ENCODE results near the gene CORO7.
"Not testable (repeated sequence)": the region's sequence is repeated elsewhere in the genome, so short reads cannot be mapped to it uniquely, and the experiment has no call there.

The CORO7 gene

DNA sequence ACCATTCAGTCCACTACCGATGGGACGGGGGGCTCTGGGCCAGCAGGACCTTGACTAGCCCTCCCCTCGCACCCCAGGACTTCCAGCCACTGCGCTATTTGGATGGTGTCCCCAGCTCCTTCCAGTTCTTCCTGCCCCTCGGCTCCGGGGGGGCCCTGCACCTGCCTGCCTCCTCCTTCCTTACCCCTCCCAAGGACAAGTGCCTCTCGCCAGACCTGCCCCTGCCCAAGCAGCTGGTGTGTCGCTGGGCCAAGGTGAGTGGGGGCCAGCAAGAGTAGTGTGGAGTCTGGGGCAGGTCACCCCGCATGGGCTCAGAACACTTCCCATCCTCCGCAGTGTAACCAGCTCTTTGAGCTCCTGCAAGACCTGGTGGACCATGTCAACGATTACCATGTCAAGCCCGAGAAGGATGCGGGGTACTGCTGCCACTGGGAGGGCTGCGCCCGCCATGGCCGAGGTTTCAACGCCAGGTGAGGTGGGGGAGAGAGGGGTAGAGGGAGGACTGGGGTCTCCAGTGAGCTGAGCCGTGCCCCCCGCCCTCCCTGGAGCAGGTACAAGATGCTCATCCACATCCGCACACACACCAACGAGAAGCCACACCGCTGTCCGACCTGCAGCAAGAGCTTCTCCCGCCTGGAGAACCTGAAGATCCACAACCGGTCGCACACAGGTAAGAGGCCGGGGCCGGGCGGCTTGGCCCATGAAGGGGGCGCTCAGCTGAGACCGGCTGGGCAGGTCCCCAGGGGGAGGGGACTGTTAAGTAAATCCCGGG, 81.5 kb downstream of the CORO7 start:
- no peak for DNase-seq

DNA sequence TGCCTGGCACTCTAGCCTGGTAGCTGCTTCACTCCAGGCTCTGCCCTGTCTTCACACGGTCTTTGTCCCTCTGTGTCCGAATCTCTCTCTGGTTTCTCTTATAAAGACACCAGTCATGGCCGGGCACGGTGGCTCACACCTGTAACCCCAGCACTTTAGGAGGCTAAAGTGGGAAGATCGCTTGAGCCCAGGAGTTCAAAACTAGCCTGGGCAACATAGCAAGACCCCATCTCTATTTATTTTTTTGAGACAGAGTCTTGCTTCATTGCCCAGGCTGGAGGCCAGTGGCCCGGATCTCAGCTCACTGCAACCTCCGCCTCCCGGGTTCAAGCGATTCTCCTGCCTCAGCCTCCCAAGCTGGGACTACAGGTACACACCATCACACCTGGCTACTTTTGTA, 82.7 kb downstream of the CORO7 start:
- not testable (repeated sequence) for DNase-seq

DNA sequence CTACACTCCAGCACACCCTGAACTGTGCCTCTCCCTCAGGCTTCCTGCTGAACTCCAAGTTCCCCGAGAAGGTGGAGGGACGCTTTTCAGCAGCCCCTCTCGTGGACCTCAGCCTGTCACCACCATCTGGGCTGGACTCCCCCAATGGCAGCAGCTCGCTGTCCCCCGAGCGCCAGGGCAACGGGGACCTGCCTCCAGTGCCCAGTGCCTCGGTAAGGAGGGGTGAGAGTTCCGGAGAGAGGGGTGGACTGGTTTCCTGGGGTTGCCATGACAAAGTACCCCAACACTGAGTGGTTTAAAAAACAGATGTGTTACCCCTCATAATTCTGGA, 83.1 kb downstream of the CORO7 start:
- no peak for DNase-seq

DNA sequence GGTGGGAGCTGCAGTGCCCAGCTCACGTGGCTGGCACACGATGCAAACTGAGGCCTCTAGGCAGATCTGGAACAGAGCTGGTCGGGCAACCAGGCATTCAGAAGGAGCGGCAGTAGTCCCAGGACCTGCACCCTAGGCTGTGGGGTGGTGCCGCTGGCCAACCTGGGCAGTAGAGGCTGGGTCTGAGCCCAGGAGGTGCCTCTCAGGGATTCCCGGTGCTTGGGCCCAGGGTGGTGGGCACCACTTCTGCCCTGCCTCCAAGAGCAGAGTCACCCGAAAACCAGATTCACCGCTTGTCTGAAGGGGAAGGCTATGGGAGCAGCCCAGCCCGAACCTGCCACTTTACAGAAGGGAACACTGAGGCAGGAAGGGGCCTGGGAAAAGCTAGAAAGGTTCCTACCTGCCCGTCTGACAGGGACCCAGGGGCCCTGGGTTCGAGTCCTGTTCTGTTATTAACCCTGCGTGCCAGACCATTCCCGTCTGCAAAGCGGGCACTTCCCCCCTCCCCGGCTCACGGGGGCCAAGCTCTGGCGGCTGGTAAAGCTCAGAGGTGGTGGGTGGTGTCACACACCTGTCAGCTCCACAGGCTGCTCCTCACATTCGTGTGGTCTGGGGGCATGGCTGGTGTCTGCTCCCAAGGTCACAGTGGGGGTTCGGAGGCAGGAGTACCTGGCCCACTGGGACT, 83.6 kb downstream of the CORO7 start:
- no peak for DNase-seq

DNA sequence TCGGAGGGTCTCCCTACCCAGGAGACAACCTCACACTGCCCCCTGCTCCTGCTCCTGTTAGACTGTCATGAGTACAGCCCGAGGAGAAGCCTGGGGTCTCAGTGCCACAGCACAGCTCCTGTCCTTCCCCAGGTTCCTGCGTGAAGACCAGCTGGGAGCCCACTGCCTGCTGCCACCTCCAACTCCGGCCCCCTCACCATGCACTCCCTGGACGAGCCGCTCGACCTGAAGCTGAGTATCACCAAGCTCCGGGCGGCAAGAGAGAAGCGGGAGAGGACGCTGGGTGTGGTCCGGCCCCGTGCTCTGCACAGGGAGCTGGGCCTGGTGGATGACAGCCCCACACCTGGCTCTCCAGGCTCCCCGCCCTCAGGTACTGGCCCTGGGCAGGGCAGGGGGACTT, 84.3 kb downstream of the CORO7 start:
- DNase-seq: no peak

DNA sequence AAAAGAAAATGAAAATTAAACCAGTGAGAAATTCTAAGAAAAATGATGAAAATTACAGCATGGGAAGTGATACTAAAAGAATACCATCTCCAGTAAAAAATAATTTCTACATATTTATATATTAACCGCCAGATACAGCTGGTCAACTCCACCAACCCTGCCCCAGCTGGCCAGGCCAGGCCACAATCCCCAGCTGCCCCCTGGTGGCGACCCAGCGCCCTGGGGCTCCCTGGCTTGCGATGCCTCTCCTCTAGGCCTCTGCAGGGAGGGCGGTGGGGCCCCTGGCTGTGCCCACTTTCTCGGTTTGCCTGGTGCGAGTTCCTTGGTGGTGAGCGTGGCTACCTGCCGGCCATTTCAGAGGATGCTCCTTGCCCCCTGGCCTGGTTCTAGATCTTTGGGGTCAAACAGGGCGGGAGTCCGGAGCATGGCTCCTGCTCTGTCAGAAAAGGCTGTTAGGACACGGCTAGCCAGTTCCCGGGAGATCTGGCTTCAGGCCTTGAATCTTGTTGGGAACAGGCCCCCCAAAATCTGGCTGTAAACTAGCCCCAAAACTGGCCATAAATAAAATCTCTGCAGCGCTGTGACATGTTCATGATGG, 86.0 kb downstream of the CORO7 start:
- peak; percentile 72 for DNase-seq

DNA sequence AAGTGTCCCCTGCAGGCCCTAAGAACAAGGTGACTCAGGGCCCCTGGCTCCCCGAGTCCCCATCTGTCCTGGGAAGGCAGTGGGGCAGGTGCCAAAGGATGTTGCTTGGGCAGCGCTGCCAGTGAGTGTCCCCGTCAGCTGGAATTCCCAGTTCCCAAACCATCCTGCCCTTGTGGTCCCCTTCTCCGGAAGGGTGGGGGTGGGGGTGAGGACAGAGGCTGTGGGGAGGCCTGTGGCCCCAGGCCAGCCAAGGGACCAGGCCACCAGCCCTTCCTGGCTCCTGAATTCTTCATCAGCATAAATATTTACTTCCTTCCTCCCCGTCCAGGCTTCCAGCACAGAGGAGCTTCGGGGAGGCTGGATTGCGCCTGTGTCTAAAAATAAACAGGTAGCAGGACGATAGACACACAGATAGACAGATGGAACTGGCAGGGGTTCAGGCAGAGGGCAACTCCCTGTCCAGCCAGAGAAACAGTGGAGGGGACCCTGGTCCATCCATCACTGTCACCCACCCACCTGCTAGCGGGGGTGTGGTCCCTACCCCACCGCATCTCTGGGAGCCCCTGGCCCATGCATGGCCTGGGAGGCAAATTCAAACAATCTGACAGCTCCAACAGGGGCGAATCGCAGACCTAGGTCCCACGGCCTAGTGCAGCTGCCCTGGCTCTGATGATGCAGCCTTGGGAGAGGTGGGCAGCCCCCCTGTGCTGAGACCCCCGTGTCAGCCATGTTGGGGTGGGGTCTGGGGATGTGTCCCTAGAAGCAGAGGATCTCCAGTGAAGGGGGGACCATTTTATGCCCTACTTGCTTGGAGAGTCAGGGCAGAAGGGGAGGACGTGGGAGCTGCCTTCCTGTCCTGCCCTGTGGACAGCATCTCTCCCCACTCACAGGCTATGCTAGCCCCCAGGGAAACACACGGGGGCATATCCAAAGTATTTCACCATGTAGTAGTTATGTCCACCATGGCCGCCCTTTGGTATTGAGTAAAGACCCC, 87.3 kb downstream of the CORO7 start:
- no peak for DNase-seq

DNA sequence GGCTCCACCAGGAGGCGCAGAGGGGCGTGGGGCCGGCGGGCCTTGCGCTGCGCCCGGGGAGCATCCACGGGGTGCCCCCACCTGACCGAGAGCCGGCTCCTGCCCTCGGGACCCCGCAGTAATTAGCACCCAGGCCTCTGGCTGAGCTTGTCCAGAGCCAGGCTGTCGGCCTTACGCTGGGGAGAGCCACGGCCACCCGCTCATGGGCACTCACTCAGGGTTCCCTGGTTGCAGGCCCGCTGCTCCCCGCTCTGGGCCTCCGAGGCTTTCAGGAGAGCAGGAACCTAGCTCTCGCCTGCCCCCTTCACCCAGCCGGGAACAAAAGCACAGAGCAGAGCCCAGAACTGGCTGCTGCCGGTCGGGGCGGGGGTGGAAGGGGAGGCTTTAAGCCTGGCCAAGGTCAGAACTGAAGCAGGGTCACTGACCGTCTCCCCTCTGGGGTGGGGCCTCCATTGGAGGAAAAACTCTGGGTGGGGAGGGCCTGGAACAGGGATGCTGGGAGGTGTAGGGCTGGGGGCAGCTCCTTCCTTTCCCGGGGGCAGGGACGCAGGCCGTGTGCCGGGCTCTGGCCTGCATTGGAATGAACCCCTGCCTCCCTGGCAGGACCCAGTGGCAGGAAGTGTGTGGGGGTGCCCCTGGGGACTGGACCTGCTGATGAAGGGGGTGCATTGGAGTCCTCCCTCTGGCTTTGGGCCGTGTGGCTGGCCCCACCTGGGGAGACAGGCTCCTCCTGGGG, 88.2 kb downstream of the CORO7 start:
- DNase-seq: peak; percentile 59

DNA sequence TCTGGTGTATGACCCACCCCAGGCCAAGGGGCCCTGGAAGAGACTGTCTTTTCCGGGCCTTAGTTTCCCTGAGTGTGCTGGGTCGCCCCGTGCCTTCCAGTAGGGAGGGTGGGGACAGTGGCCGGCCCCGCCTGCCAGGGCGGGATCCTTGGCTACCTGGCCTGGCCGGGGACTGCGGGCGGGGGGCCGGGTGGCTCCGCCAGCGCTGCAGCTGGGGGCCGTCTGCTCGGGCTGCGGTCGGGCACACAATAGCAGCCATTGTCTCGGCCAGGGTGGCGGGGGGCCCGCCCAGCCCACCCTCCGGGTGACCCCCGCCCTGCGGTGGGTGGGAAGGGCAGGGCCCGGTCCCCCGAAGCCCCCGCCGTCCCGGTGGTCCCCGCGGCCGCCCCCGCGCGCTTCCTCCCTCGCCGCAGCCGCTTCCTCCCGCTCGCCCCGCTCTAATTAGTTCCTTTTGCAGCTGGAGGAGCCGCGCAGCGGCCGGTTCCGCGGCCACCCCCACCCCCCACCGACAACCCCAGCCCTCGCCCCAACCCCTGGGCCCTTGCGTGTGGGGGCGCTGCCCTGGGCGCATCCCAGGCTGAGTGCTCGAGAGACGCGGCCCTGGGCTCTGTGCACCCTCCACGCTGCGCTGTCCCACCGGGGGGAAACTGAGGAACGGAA, 88.9 kb downstream of the CORO7 start:
- DNase-seq: no peak

DNA sequence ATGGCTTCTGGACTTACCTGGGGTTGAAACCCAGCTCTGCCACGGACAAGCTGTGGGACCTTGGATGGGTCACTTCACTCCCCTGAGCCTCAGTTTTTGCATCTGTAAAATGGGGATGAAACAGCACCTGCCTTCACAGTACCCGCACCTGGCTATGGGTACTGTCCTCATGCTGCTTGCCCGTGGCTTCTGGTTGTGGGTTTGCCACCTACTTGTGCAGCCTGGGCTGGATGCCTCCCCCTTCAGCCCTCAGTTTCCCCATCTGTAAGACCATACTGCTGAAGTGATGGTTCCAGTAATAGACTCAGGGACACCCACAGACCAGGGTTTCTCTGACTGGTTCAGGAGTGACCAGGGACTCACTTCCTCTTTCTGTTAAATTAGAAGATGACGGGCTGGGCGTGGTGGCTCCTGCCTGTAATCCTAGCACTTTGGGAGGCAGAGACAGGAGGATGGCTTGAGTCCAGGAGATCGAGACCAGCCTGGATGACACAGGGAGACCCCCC, 91.1 kb downstream of the CORO7 start:
- DNase-seq: no peak

DNA sequence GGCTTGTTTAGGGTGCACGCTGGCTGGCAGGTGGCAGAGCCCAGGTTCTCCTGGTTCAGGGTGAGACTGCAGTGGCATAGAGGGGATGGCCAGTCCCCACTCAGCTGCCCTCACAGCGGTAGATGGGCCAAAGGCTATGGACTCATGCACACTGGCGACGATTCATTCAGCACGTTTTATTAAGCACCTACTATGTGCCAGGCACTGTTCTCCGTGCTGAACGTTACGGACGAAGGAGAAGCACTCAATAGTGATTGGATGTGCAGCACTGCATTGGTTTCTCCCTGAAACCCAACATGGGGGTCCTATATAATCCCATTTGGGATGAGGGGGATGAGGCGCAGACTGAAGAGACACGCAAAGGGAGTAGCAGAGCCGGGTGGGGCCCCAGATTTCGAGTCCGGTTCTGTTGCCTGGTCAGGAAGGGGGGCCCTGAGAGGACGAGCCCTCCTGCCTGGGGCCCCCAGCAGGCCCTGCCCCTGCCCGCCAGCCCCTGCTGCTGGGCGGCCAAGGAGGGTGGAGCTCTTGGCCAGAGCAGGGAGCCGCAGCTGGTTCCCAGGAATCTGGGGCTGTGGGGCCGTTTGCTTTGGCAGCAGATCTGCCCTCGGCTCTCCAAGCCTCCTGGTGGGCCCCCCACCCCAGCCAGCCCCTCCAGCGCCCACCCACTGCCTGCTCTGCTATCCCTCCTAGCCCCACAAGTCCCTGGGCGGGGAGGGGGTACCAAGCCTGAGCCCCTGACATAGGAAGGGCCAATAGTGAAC, 91.7 kb downstream of the CORO7 start:
- DNase-seq: no peak

DNA sequence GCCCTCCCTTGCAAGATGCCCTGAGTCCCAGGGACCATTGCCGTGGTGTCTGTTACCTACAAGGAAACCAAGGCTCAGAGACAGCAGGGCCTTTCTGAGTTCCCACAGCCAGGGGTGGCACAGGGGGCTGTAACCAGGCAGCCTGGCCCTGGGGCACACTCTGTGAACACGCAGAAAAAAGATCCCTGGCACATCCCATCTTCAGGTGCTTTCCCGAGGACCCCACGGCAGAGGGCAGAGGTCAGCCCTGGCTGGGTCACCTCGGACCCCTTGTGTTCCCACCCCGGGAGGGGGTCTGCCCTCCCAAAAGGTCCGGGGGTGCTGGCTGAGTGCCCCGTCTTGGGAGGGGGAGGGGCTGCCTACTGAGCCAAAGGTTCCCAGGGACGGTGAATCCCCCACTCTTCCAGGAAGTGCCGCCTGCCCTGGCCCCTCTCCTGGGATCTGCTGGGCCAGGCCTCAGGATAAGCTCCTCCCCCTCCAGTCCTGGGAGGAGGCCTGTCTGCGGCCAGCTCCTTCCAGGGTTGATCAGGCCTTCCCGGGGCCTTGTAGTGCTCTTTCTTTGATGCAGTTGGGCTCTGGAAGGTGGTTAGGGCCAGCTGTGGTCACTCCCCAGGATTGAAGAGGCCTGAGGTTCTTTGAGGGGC, 92.4 kb downstream of the CORO7 start:
- DNase-seq: no peak

DNA sequence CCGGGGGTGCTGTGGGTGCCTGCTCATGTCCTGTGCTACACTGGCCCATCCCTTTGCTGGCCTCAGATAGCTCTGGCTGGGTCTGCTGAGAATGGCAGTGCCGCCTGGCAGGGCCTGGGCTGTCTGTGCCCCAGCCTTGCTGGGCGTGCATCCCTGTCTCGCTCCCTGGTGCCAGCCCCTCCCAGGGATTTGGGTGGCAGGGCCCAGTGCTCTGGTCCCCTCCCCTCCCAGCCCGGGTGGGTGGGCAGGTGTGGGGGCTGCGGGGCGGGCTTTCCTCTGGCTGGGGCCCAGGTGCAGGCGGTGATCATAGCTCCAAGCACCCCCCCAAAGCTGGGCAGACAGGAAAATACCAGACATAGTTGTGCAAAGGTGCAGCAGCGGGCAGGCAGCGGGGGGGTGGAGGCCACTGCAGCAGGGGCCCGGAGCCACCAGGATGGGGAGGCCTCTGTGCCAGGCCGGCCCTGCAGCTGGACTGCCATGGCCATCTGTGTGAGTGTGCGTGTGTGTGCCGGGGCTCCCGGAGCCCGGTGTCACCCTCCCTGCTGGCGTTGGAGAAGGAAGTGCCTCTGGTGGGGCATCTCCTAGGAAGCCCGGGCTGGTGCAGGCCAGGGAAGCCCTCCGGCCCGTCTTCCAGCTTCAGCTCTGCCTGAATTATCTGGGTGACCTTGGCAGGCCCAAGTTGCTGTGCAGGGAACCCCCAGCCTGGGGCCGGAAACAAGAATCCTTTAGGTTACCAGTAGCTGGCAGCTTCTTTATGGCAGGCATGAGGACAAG, 93.1 kb downstream of the CORO7 start:
- no peak for DNase-seq

DNA sequence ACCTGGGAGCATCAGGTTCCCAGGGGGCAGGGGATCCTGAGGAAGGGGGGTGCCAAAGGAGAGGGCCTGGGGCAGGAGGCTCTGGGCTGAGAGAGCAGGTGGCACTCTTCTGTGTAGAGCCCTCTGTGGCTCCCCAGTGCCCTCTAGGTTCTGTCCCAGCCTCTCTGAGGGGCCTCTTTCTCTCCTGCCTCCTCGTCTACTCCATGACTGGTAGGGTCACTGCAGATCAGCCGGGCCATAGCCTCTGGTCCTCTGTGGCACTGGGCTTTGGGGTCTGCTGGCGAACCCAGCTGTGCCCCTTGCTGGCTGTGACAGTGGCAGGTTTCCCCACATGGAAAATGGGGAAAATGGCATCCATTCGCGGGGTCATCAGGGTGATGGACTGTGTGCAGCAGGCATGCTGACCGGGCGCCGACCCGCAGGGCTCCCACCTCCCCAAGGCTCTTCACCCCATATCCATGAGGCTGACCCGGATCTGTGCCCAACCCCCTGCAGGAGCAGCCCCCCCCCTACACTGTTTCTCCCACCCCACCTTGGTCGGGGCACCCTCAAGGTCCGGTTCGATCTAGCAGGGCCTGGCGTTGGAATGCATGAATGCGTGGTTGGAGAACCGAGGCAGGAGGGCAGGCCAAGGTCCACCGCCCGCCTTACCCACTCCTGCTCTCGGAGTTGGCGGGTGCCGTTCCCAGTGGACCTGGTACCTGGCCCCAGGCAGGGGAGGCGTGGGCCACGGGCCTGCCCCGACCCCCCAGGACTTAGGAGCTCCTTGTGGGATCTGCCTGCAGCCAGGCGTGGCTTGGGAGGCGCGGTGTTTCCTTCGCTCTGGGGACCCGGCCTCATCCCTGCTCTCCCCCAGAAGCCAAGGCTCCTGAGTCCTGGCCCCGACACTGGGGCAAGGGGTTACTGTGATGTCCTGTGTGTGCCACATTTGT, 94.0 kb downstream of the CORO7 start:
- DNase-seq: no peak

DNA sequence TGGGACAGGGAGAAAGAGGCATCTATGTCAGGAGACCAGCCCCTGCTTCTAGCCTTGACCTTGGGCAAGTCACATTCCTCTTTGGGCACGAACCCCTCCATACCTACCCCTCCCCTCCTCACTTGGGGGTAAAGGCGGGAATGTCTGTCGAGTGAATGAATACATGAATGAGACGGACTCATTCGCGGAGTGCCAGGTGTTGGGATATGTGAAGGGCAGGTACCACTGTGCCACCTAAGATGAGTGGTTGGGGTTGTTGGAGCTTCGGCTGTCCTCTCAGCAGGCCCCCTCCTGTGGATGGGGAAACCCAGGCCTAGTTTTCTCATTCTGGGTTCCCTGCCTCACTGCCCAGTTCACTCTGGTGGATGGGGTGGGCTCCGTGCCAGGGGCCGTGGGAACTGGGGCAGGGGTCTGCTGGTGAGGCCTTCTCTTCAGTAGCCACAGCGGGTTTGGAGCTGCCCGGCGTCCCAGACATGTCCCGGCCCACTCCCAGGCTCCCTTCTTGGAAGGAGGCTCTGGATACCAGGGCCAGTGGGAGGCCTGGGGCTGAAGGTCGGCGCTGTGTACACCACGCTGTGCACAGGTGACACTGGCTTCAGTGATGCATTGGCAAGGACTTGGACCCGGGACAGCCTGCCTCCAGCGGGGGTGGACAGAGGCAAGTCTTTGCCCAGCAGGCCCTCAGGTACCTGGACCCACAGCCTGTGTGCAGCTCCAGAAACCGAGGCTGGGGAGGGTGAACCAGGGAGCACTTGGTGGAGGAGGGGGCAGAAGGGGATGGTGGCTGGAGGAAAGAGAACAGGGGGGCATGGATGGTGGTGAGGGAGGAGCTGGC, 94.9 kb downstream of the CORO7 start:
- DNase-seq: no peak

DNA sequence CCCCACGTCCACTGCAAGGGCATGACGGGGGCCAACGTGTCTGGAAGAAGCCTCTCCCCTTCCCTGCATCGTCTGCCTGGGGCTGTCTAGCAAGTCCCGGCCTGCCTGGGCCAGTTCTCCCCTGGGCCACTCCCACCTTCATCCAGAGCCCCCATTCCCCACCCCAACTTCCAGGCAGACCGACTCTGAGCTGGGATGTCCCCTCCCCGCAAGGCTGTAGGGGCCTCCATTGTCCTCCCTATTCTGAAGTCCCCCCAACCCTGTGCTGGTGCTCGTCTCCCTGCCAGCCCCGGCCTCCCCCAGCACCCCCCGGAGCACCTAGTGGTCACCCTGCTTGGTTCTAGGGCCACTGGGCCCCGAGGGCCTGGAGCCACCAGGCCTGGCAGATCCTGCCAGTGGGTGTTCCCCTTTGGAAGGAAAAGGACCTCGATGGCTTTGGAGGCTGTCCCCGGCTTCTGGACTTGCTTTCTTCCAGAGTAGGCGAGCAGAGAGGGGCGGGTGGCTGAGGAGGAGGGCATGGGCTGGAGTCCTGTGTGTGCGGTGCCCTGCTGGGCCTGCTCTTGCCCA, 95.7 kb downstream of the CORO7 start:
- no peak for DNase-seq
